ENCODE data around the gene MSI2.

The MSI2 gene

GRCh38 chr17:57397402-57397801, 141.1 kb downstream of the MSI2 start:
- H4K20me1 ChIP-seq (ENCODE audit: insufficient read depth, low read length) = no peaks in the 10 kb centered on the region
- no peak overlapping the region for H2AFZ ChIP-seq (ENCODE audit: low read length)
- no peaks in the 10 kb centered on the region for H3K27me3 ChIP-seq (ENCODE audit: insufficient read depth, low read length)
- no peaks in the 10 kb centered on the region for H3F3A ChIP-seq (ENCODE audit: insufficient read depth, low read length)
- no peak overlapping the region for H3K4me3 ChIP-seq (ENCODE audit: low read depth, low read length, poor library complexity, severe bottlenecking)
- peak overlapping the region; percentile 20 for H3K27ac ChIP-seq (ENCODE audit: low read depth, low read length, poor library complexity, severe bottlenecking)
- no peak for TF ChIP-seq CTCF (IDR thresholded peaks at IDR 0.05; ENCODE audit: low read length)
- no peak for TF ChIP-seq EZH2 (IDR thresholded peaks at IDR 0.05; ENCODE audit: borderline replicate concordance, low read length)
- peaks cover 62% of the 10 kb centered on the region for H3K36me3 ChIP-seq (ENCODE audit: insufficient read depth, low read length)
- H3K9me2 ChIP-seq (ENCODE audit: low read depth, low read length) = no peaks in the 10 kb centered on the region
- no peak overlapping the region for H3K9ac ChIP-seq (ENCODE audit: low read length)
- peaks cover 26% of the 10 kb centered on the region for H3K4me1 ChIP-seq (ENCODE audit: insufficient read depth, low read length, severe bottlenecking)
- peaks cover 27% of the 10 kb centered on the region for H3K79me2 ChIP-seq (ENCODE audit: insufficient read depth, low read length)
- H3K4me2 ChIP-seq (ENCODE audit: low read length) = no peak overlapping the region
- 0 out of 2 replicates have a peak, but pooled peaks cover 7% of the 10 kb centered on the region for H3K9me3 ChIP-seq (ENCODE audit: low read length)

DNA sequence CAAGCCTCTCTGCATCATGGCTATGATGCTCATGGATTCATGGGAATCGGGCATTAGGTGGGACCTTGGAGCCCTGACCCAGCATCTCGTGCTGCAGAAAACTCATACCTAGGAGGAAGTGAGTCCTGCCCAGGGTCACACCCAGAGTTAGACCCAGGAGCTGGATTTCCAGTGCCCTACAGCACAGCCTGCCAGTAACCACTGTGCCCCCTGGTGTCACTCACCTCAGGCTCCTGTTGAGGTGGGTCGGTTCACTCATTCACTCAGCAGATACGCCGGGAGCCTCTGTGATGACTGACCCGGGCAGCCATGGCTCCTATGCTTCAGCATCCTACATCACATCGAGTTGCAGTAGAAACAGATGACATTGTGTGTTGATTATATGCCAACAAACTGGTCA, 143.4 kb downstream of the MSI2 start:
- Histone ChIP-seq H2AFZ (ENCODE audit: low read length) (no peak overlapping the region), H3K27me3 (ENCODE audit: insufficient read depth, low read length) (no peaks in the 10 kb centered on the region), H3K9ac (ENCODE audit: low read length) (no peak overlapping the region; the same call in 1 of the 2 replicates), H3K36me3 (ENCODE audit: insufficient read depth, low read length) (peaks cover 66% of the 10 kb centered on the region; the same call in 1 of the 2 replicates), H3K4me1 (ENCODE audit: insufficient read depth, low read length, severe bottlenecking) (peaks cover 46% of the 10 kb centered on the region), H3K27ac (ENCODE audit: low read depth, low read length, poor library complexity, severe bottlenecking) (peak overlapping the region; percentile 31), H3K79me2 (ENCODE audit: insufficient read depth, low read length) (peaks cover 16% of the 10 kb centered on the region), H3K4me2 (ENCODE audit: low read length) (no peak overlapping the region), H3F3A (ENCODE audit: insufficient read depth, low read length) (no peaks in the 10 kb centered on the region), H3K4me3 (ENCODE audit: low read depth, low read length, poor library complexity, severe bottlenecking) (no peak overlapping the region), H4K20me1 (ENCODE audit: insufficient read depth, low read length) (no peaks in the 10 kb centered on the region), H3K9me2 (ENCODE audit: low read depth, low read length) (no peaks in the 10 kb centered on the region), H3K9me3 (ENCODE audit: low read length) (no peaks in the 10 kb centered on the region)
- TF ChIP-seq EZH2 (IDR thresholded peaks at IDR 0.05; ENCODE audit: borderline replicate concordance, low read length) (no peak), CTCF (IDR thresholded peaks at IDR 0.05; ENCODE audit: low read length) (peak; percentile 51)

DNA sequence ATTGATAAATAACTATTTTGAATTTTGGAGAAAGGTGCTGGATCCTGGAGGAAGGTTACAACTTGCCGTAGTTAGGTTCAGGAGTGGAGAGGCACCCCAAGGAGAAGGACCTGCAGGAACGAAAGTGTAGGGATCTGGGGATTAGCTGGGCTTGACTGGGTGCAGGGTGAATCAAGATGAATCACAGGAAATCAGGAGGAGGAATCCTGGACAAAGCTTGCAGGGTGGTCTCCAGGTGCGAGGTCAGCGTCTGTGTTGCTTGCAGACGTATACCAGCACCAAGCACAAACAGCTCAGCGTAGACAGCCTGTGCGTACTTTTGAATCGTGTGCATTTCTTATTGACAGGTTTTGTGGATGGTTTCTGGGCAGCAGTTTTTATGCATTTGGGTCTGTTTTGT, 144.3 kb downstream of the MSI2 start:
- Histone ChIP-seq H3K79me2 (ENCODE audit: insufficient read depth, low read length) (peaks cover 14% of the 10 kb centered on the region; the same call in 1 of the 2 replicates), H3K9ac (ENCODE audit: low read length) (no peak overlapping the region), H3K27ac (ENCODE audit: low read depth, low read length, poor library complexity, severe bottlenecking) (peak overlapping the region; percentile 31), H3K9me3 (ENCODE audit: low read length) (no peaks in the 10 kb centered on the region), H3K27me3 (ENCODE audit: insufficient read depth, low read length) (no peaks in the 10 kb centered on the region), H3K36me3 (ENCODE audit: insufficient read depth, low read length) (peaks cover 72% of the 10 kb centered on the region; the same call in 1 of the 2 replicates), H4K20me1 (ENCODE audit: insufficient read depth, low read length) (no peaks in the 10 kb centered on the region), H3F3A (ENCODE audit: insufficient read depth, low read length) (no peaks in the 10 kb centered on the region), H3K4me2 (ENCODE audit: low read length) (no peak overlapping the region), H2AFZ (ENCODE audit: low read length) (no peak overlapping the region), H3K4me3 (ENCODE audit: low read depth, low read length, poor library complexity, severe bottlenecking) (no peak overlapping the region), H3K9me2 (ENCODE audit: low read depth, low read length) (no peaks in the 10 kb centered on the region), H3K4me1 (ENCODE audit: insufficient read depth, low read length, severe bottlenecking) (peaks cover 56% of the 10 kb centered on the region)
- no peak for TF ChIP-seq EZH2 (IDR thresholded peaks at IDR 0.05; ENCODE audit: borderline replicate concordance, low read length)
- TF ChIP-seq CTCF (IDR thresholded peaks at IDR 0.05; ENCODE audit: low read length) = no peak
